CD1c-positive myeloid dendritic cell (primary cell): Measurements from ENCODE around the gene C2orf72.
A peak's percentile ranks its signal among the peaks of the same experiment; 100 is the strongest.
"Not testable (repeated sequence)": the region's sequence is repeated elsewhere in the genome, so short reads cannot be mapped to it uniquely, and the experiment has no call there.

Experiments used
- DNase-seq: peaks from one replicate; pipeline ENCODE4 v3.0.0-alpha.2; 2016; ENCODE audit errors: extremely low spot score

Gene C2orf72

GRCh38 chr2:231046916-231047273, 9.6 kb downstream of the C2orf72 start:
- no peak for DNase-seq

DNA sequence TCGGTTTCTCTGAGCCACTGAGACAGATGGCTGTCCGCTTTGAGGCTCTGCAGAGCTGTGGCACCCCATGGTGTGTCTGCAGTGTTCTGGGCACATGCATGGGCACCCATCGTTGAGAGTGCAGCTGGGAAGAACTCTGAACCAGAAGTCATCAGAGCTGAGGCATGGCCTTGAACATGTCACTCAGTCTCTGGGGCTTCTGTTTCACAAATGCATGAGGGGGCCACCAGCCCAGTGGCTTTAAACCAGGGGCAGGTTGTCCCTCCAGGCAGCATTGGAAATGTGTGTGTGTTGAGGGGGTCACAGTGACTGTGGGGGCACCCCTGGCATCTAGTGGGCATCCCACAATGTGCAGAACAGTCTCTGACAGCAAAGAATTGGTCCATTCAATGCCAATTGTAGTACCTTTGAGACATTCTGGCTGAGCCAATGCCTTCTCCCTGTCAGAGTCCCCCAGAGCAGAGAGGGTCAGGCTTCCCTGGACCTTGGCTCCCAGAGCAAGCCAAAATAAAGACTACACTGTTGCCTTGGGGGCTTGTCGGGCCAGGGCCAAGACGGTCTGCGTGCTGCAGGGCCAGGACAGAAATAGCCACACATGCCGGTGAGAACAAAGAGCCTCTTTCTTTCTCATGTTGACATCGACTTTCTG, 10.1 kb downstream of the C2orf72 start:
- no peak for DNase-seq

- no peak for DNase-seq
These were observed 10.9 kb downstream of the C2orf72 start for GRCh38 chr2:231047923-231048915.

GRCh38 chr2:231049286-231050017, 12.1 kb downstream of the C2orf72 start:
- DNase-seq = no peak

- no peak for DNase-seq
These were observed 12.9 kb downstream of the C2orf72 start for GRCh38 chr2:231050018-231050901.

- no peak for DNase-seq
These were observed 13.8 kb downstream of the C2orf72 start for GRCh38 chr2:231051116-231051515.

DNA sequence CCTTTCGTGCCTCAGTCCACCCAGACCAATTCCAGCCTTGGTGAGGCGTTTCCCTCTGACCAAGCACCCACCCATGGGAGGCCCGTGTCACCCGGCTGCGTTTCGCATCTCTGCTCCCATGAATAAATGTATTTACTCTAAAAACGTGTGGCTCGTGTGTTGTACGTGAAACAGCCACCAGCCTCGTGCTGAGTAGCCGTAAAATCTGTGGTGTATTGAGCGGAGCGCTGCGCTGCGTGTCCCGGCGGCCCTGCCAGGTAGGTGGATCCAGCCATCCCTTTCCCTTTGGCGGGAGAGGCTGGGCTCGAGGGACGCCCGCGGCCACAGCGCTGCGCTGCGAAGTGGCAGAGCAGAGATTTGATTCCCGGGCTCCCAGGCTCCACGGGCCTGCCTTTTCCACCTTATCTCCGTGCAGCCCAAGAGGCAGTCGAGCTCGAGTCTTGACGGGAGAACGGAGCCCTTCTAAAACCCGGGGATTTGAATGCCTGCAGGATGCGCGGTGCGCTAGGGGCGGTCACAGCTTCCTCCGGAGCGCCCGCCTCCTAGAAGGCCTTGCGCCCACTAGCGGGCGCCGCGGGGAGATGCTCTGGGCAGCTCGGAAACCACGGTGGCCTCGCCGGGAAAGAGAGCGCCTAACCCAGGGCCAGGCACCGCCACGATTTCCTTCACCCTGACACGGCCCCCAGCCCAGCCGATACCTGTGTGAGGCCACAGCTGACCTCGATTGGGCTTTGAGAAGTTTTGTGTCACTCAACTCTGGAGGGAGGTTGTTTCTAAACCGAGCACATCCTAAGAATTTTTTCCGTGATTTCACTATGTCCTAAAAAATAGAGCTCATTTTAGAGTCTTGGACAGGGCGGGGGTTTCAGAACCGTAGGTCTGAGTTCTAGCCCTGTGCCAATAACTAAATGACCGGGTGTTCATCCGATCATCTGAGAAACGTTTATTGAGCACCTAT, 15.4 kb downstream of the C2orf72 start:
- peak; percentile 91 for DNase-seq

- DNase-seq = no peak
These were observed 16.5 kb downstream of the C2orf72 start for GRCh38 chr2:231053846-231054245.

GRCh38 chr2:231056453-231057416, 19.4 kb downstream of the C2orf72 start, which contains the start of gene PSMD1:
Gene PSMD1, plus strand, starts transcription at chr2:231056867. Its CDS starts 159 bp downstream, at chr2:231057026.
- peak; percentile 96 for DNase-seq

DNA sequence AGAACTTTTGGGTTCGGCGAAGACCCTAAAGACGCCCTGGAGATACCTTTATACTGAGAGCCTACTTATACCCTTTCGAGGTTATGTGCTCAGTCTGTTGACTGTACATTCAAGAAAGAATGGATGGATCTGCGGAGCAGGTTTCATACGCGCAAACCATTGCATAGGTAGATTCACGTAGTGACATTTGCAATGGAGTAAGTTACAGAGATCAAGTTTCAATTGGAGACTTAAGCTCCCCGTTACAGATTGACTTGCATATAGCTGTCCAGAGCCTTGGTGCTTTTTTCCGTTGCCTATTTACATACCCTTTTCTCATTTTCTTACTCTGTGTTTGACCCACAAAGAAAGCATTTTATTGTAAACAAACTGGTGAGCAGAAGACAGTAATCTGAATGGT, 20.3 kb downstream of the C2orf72 start:
- DNase-seq = no peak

- no peak for DNase-seq
These were observed 21.6 kb downstream of the C2orf72 start for GRCh38 chr2:231058761-231059550.

- DNase-seq = no peak
These were observed 22.4 kb downstream of the C2orf72 start for GRCh38 chr2:231059756-231060155.

DNA sequence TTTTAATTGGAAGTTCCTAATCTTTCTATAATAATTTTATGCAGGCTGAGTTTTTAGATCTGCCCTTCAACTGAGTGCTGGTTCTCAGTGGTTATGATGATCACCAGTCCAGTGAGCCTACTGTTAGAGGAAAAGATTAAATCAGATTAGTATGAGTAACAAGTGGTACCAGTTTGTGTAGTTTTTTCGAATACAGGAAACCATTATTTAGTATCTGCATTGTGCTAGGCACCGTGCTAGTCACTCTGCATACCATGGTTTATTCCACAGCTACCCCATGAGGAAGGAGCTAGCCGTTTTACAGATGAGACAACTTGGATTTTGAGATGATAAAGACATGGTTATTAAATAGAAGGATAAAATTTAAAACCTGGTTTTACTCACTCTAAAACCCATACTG, 25.5 kb downstream of the C2orf72 start:
- no peak for DNase-seq

DNA sequence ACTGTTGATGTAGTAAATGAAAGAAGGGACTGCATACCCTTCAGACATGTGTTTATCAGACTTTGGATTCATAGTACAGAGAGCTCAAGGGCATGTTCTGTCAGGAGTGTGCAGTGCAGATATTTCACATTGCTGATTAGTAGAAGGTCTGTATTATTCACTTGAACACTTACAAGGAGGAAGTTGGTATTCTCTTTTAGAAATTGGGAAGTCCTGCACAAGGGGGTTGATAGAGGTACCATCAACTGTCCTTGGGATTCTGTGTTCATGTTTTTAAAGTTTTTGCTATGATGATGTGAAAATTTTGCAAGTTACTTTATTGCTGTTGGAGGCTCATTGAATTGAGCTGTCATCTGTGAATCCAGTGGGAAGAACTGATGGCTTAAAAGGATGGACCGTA, 26.0 kb downstream of the C2orf72 start:
- DNase-seq = peak; percentile 24

- no peak for DNase-seq
These were observed 28.6 kb downstream of the C2orf72 start for GRCh38 chr2:231065966-231066365.

GRCh38 chr2:231067531-231067930, 30.2 kb downstream of the C2orf72 start:
- DNase-seq = not testable (repeated sequence)

DNA sequence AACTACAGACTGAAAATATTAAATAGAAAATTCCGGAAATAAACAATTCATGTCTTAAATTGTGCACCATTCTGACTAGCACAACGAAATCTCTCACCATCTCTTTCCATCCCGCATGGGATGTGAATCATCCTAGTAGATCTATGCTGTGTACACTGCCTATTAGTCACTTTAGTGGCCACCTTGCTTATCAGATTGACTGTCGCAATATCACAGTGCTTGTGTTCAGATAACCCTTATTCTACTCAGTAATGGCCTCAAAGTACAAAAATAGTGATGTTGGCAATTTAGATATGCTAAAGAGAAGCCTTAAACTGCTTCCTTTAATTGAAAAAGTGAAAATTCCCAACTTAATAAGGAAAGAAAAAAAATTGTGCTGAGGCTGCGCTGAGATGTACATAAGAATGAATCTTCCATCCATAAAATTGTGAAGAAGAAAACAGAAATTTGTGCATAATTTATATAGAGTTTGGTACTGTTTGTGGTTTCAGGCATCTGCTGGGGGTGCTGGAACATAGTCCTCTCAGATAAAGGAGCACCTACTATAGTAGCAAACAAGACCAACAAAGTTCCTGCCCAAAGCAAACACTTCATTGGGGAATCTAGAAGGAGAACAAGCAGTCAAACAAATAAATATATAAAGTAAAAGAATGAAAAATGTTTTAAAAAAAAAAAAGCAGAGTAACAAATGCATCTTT, 31.4 kb downstream of the C2orf72 start:
- DNase-seq = no peak
